Urinary bladder (tissue), 4 donors: Measurements from ENCODE around the gene RHD. TPM values are rescaled to one million over a fixed set of nuclear protein-coding genes. Genes with fewer than 3 reads are reported as not detected.
"Not testable (repeated sequence)": the region's sequence is repeated elsewhere in the genome, so short reads cannot be mapped to it uniquely, and the experiment has no call there.

Experiments
- DNase-seq: peaks from one replicate; pipeline ENCODE4 v3.0.0-alpha.2; 2015; ENCODE audit errors: extremely low spot score
- H3K27ac ChIP-seq: one replicate; pipeline ENCODE4 v1.5.1; 2013; ENCODE audit warnings: low read depth, mild to moderate bottlenecking, moderate library complexity
- H3K36me3 ChIP-seq: one replicate; pipeline ENCODE4 v1.6.1; 2013; ENCODE audit warnings: mild to moderate bottlenecking, moderate library complexity; ENCODE audit not compliant: insufficient read depth
- H3K4me1 ChIP-seq: one replicate; pipeline ENCODE4 v1.6.1; 2013; ENCODE audit warnings: mild to moderate bottlenecking, moderate library complexity; ENCODE audit not compliant: insufficient read depth
- H3K4me3 ChIP-seq: one replicate; pipeline ENCODE4 v1.5.1; 2013; ENCODE audit warnings: low read depth, low read length
- WGBS: extraction: QIAGEN DNeasy Blood & Tissue Kit; methylation state at CpG from one replicate; pipeline ENCODE4 v1.1.7; 2013; 5-methylcytosine and 5-hydroxymethylcytosine counted together
- polyA plus RNA-seq: library from polyadenylated mRNA; stranded (reverse); fragments of 200-250 nt; gene quantifications from one replicate; pipeline ENCODE4 v1.2.3, GENCODE V29; 2013
- total RNA-seq: library from RNA; depleted of rRNA; stranded (reverse); fragments of >200 nt; gene quantifications from one replicate; pipeline ENCODE4 v1.2.3, GENCODE V29; 2014
- donor health status: healthy with polysubstance abuse.
- donor health status: healthy.

The RHD gene
- total and polyA plus RNA-seq, 2 donors: 0.69 TPM; not detected in 1

DNA sequence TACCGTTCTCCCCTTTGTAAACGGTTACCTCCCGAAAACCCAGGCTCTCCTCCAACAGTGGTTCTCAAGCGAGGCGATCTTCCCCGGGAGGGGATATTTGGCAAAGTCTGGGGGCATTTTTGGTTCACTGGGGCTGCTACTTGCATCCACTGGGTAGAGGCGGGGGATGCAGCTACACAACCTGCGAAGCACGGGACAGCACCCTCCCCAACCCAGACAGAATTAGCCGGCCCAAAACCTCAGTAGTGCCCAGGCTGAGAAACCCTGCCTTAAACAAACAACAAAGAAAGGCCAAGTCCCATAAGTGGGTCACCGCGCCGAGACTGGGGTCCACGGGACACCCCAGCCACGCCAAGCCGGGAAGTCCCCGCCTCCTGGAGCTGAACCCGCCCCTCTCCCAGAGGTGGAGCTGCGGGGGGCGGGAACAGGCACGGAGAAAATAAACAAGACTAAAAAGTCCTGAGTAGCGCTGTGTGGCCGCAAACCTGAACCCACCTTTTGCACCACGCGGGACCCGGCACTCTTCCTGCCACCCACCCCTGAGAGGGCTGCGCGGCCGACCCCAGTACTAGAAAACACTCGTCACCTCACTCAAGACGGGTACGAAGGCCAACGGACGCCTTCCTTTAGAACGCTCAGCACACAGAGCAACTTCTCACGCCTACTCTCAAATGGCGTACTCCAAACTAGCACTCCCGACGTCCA is 65.3 kb downstream of the RHD start:
- H3K4me1 ChIP-seq, H3K36me3 ChIP-seq, DNase-seq: not testable (repeated sequence)
- WGBS: under 1% methylated on average over 23 of the region's 39 CpGs
- Histone ChIP-seq H3K4me3 (peak overlapping the region; percentile 92), H3K27ac (peak overlapping the region; percentile 80)

- DNase-seq: peak; percentile 50
- H3K27ac ChIP-seq: peak within 1 kb of the TSS; percentile 85
- peak within 1 kb of the TSS; percentile 92 for H3K4me3 ChIP-seq
- WGBS: under 1% methylated on average over 69 of the region's 75 CpGs
- no peaks in the 10 kb centered on the region for H3K36me3 ChIP-seq
- H3K4me1 ChIP-seq: no peaks in the 10 kb centered on the region
Observed at GRCh38 chr1:25338188-25338981, 66.1 kb downstream of the RHD start, which contains the start of gene TMEM50A. TMEM50A (plus strand) TSS chr1:25338334; CDS start chr1:25340487, 2,153 bp downstream.

DNA sequence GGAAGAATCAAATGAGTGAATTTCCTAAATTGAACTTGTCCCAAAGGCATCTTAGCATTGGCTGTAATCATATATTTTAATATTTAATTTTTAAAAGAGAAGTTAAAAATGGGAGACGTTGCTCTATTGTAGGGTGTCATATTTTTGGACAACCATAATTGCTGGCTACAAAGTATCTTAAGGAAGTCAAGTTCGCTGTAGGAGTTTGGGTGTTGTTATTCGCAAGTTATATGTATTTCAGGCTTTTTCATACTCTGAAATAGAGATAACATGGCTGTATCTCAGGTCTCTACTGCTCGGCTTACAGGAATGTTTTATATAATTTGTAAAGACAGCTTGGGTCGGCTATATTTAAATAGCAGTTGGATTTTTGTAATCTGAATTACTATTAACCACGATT is 66.7 kb downstream of the RHD start:
- Histone ChIP-seq H3K27ac (peak overlapping the region; percentile 38), H3K36me3 (no peaks in the 10 kb centered on the region), H3K4me1 (no peaks in the 10 kb centered on the region), H3K4me3 (peak overlapping the region; percentile 92)
- under 1% methylated on average over 6 of the region's 6 CpGs for WGBS
- no peak for DNase-seq

- Histone ChIP-seq H3K4me3 (no peak overlapping the region), H3K27ac (no peak overlapping the region), H3K36me3 (no peaks in the 10 kb centered on the region), H3K4me1 (no peaks in the 10 kb centered on the region)
- WGBS: 89% methylated on average over 6 of the region's 6 CpGs
- no peak for DNase-seq
Observed at GRCh38 chr1:25341746-25342145, 69.4 kb downstream of the RHD start.

DNA sequence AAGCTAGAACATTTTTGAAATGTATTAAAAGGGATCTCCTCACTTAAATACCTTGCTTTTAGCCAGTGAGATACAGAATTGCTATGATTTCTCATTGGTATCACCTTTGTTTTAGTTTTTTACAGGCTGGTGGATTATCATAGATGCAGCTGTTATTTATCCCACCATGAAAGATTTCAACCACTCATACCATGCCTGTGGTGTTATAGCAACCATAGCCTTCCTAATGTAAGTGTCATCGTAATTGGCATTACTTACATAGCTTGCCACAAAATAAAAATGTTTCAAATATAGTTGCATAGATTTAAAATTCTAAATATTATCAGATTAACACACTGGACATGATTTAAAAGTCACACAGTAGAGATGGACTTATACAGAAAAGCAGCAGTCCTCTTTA is 70.5 kb downstream of the RHD start:
- no peak for DNase-seq
- Histone ChIP-seq H3K36me3 (no peaks in the 10 kb centered on the region), H3K4me3 (no peak overlapping the region), H3K4me1 (no peaks in the 10 kb centered on the region), H3K27ac (no peak overlapping the region)
- WGBS: 97% methylated on average over 1 of the region's 1 CpG

GRCh38 chr1:25343872-25344271 is 71.6 kb downstream of the RHD start:
- WGBS: 74% methylated on average over 4 of the region's 4 CpGs
- H3K27ac ChIP-seq: no peak overlapping the region
- no peaks in the 10 kb centered on the region for H3K36me3 ChIP-seq
- H3K4me3 ChIP-seq: no peak overlapping the region
- no peaks in the 10 kb centered on the region for H3K4me1 ChIP-seq
- DNase-seq: no peak

GRCh38 chr1:25347556-25347955 is 75.2 kb downstream of the RHD start:
- no peak overlapping the region for H3K27ac ChIP-seq
- H3K4me3 ChIP-seq: no peak overlapping the region
- no peak for DNase-seq
- H3K36me3 ChIP-seq: no peaks in the 10 kb centered on the region
- 89% methylated on average over 2 of the region's 2 CpGs for WGBS
- no peaks in the 10 kb centered on the region for H3K4me1 ChIP-seq

GRCh38 chr1:25349606-25350005 is 77.3 kb downstream of the RHD start:
- no peaks in the 10 kb centered on the region for H3K36me3 ChIP-seq
- no peaks in the 10 kb centered on the region for H3K4me1 ChIP-seq
- H3K4me3 ChIP-seq: no peak overlapping the region
- DNase-seq: no peak
- H3K27ac ChIP-seq: no peak overlapping the region
- WGBS: 92% methylated on average over 3 of the region's 3 CpGs

DNA sequence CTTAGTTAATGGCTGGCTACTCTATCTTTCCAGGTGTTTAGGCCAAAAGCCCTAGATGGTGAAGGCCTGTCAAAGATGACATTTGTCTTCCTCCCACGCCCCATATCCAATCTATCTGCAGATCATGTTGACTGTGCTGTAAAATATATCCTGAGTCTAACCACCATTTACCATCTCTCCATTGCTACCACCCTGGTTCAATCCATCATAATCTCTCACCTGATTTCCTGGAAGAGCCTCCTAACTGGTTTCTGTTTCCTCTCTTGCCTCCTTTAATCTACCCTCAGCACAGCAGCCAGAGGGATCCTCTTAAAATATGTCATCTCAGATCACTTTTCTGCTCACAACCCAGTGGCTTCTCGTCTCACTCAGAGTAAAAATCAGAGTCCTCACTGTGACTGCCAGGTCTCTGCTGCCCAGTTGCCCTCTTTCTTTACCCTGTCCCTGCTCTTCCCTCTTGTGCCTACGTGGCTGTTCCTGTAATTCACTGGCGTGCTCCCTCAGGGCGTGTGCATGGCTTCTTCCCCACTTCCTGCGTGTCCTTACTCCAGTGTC is 83.6 kb downstream of the RHD start:
- no peak overlapping the region for H3K4me3 ChIP-seq
- no peaks in the 10 kb centered on the region for H3K36me3 ChIP-seq
- no peaks in the 10 kb centered on the region for H3K4me1 ChIP-seq
- WGBS: 85% methylated on average over 6 of the region's 6 CpGs
- DNase-seq: no peak
- no peak overlapping the region for H3K27ac ChIP-seq

DNA sequence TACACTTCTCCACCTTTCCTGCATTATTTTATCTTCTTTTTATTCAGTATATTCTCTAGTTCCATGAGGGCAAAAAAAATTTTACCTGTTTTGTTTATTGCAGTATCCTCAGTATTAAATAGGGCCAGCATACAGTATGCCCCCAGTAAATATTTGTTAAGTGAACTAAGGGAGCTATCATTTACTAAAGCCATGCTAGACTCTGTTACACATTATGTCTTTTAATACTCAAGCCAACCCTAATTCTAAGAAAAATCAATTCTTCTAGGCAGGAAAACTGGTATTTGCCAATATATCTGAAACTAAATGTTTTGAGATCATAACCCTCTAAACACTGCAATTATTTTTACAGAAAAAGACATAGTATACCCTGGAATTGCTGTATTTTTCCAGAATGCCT is 84.1 kb downstream of the RHD start:
- Histone ChIP-seq H3K36me3 (peaks cover 2% of the 10 kb centered on the region), H3K4me1 (no peaks in the 10 kb centered on the region), H3K4me3 (no peak overlapping the region), H3K27ac (no peak overlapping the region)
- DNase-seq: no peak

- peaks cover 2% of the 10 kb centered on the region for H3K36me3 ChIP-seq
- 89% methylated on average over 1 of the region's 1 CpG for WGBS
Observed at GRCh38 chr1:25356848-25357247, 84.5 kb downstream of the RHD start.

GRCh38 chr1:25360596-25361581 is 88.6 kb downstream of the RHD start:
- WGBS: 92% methylated on average over 7 of the region's 7 CpGs
- no peak overlapping the region for H3K27ac ChIP-seq
- no peaks in the 10 kb centered on the region for H3K4me1 ChIP-seq
- H3K4me3 ChIP-seq: no peak overlapping the region
- H3K36me3 ChIP-seq: peaks cover 2% of the 10 kb centered on the region
- no peak for DNase-seq

More at GRCh38 chr1:25356848-25357247, 84.5 kb downstream of the RHD start:
- no peak overlapping the region for H3K27ac ChIP-seq
- no peak for DNase-seq
- H3K4me1 ChIP-seq: no peaks in the 10 kb centered on the region
- no peak overlapping the region for H3K4me3 ChIP-seq

DNA sequence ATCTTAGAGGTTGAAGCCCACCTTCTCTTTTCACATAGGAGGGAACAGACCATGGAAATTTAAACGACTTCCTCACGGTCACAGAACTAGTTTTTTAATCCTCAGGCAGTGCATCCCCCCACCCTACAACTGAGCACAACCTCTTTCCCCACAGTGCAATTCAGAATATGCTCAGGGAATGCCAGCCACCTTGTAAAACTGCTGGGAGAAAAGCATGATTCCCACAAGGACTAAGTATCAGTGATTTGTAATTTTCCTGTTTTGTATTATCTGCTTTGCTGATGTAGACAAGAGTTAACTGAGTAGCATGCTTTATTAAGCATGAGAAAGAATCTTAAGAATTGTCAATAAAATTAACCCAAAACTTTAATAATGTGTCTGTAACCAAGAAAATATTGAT is 89.6 kb downstream of the RHD start:
- no peak for DNase-seq
- Histone ChIP-seq H3K36me3 (peaks cover 2% of the 10 kb centered on the region), H3K4me3 (no peak overlapping the region), H3K27ac (no peak overlapping the region), H3K4me1 (no peaks in the 10 kb centered on the region)
- 55% methylated on average over 2 of the region's 2 CpGs for WGBS
